ENCODE data around the gene IFITM10.

The IFITM10 gene

GRCh38 chr11:1727096-1727690 lies 23.2 kb downstream of the IFITM10 start:
- no peak overlapping the region for H3K4me3 ChIP-seq (ENCODE audit: low read depth, low read length)
- H3K27ac ChIP-seq: no peak overlapping the region
- H3K36me3 ChIP-seq: no peaks in the 10 kb centered on the region
- DNase-seq: no peak
- no peaks in the 10 kb centered on the region for H3K9me3 ChIP-seq (ENCODE audit: severe bottlenecking)
- no peak for TF ChIP-seq CTCF (IDR thresholded peaks at IDR 0.05; ENCODE audit: low read depth, low read length)
- peaks cover 94% of the 10 kb centered on the region for H3K27me3 ChIP-seq (ENCODE audit: insufficient read depth, low read depth, severe bottlenecking)

- Histone ChIP-seq H3K36me3 (no peaks in the 10 kb centered on the region), H3K27ac (no peak overlapping the region), H3K27me3 (ENCODE audit: insufficient read depth, low read depth, severe bottlenecking) (peaks cover 98% of the 10 kb centered on the region), H3K4me3 (ENCODE audit: low read depth, low read length) (no peak overlapping the region), H3K9me3 (ENCODE audit: severe bottlenecking) (no peaks in the 10 kb centered on the region)
- no peak for DNase-seq
- TF ChIP-seq CTCF (IDR thresholded peaks at IDR 0.05; ENCODE audit: low read depth, low read length): no peak
Observed at GRCh38 chr11:1719781-1720180, 30.6 kb downstream of the IFITM10 start.

- TF ChIP-seq CTCF (IDR thresholded peaks at IDR 0.05; ENCODE audit: low read depth, low read length): no peak
- Histone ChIP-seq H3K4me3 (ENCODE audit: low read depth, low read length) (no peak overlapping the region), H3K9me3 (ENCODE audit: severe bottlenecking) (peaks cover 2% of the 10 kb centered on the region), H3K36me3 (no peaks in the 10 kb centered on the region), H3K27me3 (ENCODE audit: insufficient read depth, low read depth, severe bottlenecking) (peaks cover 97% of the 10 kb centered on the region), H3K27ac (no peak overlapping the region)
- DNase-seq: no peak
Observed at GRCh38 chr11:1718326-1718725, 32.1 kb downstream of the IFITM10 start.

- peaks cover 93% of the 10 kb centered on the region for H3K27me3 ChIP-seq (ENCODE audit: insufficient read depth, low read depth, severe bottlenecking)
- peaks cover 2% of the 10 kb centered on the region for H3K9me3 ChIP-seq (ENCODE audit: severe bottlenecking)
- TF ChIP-seq CTCF (IDR thresholded peaks at IDR 0.05; ENCODE audit: low read depth, low read length): no peak
- H3K4me3 ChIP-seq (ENCODE audit: low read depth, low read length): no peak overlapping the region
- no peak for DNase-seq
- no peak overlapping the region for H3K27ac ChIP-seq
- no peaks in the 10 kb centered on the region for H3K36me3 ChIP-seq
Observed at GRCh38 chr11:1717745-1718144, 32.6 kb downstream of the IFITM10 start.

- no peak overlapping the region for H3K27ac ChIP-seq
- no peak overlapping the region for H3K4me3 ChIP-seq (ENCODE audit: low read depth, low read length)
- H3K9me3 ChIP-seq (ENCODE audit: severe bottlenecking): peaks cover 2% of the 10 kb centered on the region
- H3K27me3 ChIP-seq (ENCODE audit: insufficient read depth, low read depth, severe bottlenecking): peaks cover 96% of the 10 kb centered on the region
- no peak for DNase-seq
- H3K36me3 ChIP-seq: no peaks in the 10 kb centered on the region
- TF ChIP-seq CTCF (IDR thresholded peaks at IDR 0.05; ENCODE audit: low read depth, low read length): no peak
Observed at GRCh38 chr11:1714908-1715885, 35.2 kb downstream of the IFITM10 start.

Measured in WERI-Rb-1 (cell line).